HG03139 (cell line): ENCODE results near the gene EDN1.

Experiments used
- ATAC-seq: cut with Tn5 transposase; IDR thresholded peaks from one replicate; pipeline ENCODE4 v1.9.1; 2021; ENCODE audit not compliant: unreplicated experiment

The EDN1 gene

DNA sequence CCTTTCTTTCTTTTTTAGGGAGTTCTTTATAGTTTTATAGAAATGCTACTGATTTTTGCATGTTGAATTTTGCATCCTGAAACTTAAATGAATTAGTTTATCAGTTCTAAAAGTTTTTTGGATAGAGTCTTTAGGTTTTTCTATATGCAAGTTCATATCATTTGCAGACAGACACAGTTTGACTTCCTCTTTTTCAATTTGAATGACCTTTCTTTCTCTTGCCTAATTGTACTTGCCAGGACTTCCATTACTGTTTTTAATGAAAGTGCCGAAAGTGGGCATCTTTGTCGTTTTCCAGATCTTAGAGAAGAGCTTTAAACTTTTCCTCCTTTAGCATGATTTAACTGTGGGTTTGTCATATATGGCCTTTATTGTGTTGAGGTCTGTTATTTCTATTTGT, 21.1 kb upstream of the EDN1 start:
- ATAC-seq: no peak

DNA sequence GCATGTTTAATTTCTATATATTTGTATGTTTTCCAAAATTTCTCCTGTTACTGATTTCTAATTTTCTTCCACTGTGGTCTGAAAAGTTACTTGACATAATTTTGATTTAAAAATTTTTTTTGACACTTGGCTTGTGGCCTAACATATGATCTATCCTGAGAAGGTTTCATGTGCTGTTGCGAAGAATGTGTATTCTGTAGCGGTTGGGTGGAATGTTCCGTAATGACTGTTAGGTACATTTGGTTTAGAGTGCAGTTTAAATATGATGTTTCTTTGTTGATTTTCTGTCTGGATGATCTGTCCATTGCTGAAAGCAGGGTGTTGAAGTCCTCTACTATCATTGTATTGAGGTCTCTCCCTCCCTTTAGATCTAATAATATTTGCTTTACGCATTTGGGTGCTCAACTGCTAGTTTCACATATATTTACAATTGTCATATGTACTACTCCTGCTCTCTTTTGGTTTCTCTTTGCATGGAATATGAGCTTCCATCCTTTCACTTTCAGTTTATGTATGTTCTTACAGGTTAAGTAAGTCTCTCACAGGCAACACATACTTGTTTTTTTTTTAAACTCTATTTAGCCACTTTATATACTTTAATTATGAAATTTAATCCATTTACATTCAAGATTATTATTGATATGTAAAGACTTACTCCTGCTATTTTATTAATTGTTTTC, 19.5 kb upstream of the EDN1 start:
- ATAC-seq: no peak

GRCh38 chr6:12271594-12271993, 18.6 kb upstream of the EDN1 start:
- no peak for ATAC-seq

DNA sequence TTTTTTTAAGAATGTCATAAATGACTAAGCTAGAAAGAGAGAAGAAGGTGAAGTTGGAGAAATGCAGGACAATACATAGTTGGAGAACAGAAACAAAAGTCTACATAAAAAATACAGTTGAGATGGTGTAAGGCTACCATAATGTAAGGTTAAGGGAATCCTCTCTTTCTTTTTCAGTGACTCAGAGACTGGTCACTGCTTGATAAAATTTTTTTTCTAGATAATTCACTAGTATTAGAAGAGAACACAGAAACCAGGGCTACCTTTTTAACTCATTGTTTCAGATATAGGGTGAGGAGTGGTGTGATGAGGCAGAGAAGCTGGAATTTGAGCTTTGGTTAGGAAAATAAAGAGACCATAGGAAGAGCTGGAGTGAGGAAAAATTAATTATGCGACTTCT, 18.2 kb upstream of the EDN1 start:
- ATAC-seq: no peak

DNA sequence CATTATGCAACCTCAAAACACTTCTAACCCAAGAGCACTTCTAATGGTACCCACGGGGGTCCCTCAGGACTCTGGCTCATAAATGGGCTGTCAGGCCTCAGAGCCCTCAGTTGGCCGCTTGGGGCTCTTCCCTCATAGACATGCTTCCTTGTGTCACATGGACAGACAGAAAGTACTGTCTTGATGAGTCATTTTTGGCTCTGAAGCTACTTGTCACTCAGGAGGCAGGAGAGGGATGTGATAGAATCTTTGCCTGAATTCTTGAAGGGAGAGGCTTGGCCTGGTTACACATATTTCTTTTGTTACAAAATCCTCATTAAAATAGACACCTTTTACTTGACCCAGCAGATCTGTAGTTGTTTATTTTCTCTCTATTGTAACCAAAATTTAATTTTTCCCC, 15.1 kb upstream of the EDN1 start:
- no peak for ATAC-seq

- ATAC-seq: no peak
Observed at GRCh38 chr6:12276930-12277315, 13.2 kb upstream of the EDN1 start.

DNA sequence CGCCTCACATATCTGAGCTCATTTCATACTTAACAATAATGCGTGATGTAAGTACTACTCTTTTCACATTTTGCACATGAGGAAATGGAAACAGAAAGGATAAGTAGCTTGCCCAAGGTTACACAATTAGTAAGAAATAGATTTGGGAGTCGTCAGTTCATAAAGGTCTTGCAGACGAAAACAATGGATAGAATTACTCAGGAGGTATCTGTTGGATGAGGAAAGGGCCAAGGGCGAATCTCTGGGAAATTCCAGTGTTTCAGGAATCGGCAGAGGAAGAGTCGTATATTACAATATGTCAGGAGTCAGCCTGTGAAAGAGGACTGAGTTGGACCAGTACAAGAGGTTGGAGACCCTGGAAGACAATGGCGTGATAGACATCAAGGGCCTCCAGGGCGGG, 12.8 kb upstream of the EDN1 start:
- no peak for ATAC-seq

- no peak for ATAC-seq
Observed at GRCh38 chr6:12278915-12279314, 11.2 kb upstream of the EDN1 start.

DNA sequence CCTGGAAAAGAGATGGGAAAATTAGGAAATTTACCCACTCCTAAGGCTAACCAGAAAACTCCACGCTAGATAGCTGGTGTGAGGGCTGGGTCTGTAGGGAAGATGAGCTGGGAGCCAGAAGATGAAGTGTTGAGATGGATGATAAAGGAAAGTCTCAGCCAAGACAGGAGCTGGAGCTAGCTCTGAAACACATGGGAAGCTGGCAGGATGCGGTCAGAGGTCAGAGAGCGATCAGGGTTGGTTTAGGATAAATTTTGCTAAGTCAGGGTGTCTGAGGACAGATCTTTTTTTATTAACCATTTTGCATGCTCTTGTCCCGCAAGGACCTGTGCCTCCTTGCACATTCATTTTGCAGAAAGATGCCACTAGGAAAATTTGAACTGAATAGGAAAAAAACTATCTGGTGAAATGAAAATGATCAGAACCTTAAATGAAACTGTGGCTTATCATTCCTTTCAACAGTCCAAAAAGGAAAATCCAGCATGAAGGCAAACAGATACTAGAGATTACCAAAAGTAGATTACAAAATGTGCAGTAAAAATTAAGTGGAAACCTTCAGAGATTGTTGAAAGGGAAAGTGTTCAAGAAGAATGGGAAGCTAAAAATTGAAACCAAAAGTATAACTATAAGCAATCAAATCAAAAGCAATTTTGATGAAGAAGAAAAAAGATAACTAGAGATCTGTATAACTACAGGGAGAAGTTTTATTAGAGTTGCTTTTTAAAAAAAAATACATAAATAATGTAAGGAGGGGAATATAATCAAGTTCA, 10.7 kb upstream of the EDN1 start:
- no peak for ATAC-seq

DNA sequence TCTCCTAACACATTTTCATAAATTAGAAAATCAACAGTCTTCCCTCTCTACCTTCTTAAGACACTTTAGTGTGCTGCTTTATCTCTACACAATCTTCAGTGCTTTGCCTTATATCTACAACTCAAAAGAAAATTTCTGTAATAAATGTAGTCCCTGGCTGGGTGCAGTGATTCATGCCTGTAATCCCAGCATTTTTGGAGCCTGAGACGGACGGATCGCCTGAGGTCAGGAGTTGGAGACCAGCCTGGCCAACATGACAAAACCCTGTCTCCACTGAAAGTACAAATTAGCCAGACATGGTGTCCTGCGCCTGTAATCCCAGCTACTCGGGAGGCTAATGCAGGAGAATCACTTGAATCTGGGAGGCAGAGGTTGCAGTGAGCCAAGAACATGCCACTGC, 9.7 kb upstream of the EDN1 start:
- ATAC-seq: no peak

DNA sequence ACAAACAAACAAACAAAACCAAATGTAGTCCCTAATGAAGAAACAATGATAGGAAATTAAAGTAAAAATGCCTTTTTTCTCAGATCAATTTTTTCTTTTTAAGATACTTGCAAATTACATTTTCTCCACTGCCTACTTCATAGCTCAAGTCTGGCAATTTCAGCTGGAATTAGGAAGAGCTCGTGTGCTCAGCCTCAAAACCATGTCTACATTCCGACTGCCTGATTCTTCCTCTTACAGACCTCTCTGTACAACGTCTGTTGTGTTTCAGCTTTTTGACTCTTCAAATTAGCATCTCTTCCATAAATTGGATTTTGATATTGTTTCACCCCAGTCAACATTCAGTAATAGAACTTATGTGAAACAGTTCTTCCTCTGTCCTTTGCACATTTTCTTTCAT, 9.3 kb upstream of the EDN1 start:
- no peak for ATAC-seq

DNA sequence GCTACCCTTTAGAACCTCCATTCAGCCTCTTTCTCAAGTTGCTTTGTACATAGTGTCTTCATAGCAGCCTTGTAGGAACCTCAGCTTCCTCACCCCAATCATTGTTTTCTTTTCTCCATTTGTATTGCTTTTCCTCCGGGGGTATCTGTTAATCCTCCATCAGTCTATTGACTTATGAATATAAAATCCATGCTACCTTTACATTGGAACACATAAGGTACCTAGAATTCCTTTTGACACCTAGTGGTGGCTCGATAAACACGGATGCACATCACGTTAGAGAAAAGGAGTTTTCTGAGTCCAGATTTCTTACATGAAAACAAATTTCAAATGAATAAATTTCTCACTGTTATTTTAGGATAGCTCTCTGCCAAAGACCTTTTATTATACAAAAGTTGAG, 6.3 kb upstream of the EDN1 start:
- ATAC-seq: no peak

GRCh38 chr6:12286373-12287110, 3.6 kb upstream of the EDN1 start:
- ATAC-seq: no peak

- no peak for ATAC-seq
Observed at GRCh38 chr6:12288211-12288618, 1.9 kb upstream of the EDN1 start.

GRCh38 chr6:12288914-12289313, 1.2 kb upstream of the EDN1 start:
- no peak for ATAC-seq

DNA sequence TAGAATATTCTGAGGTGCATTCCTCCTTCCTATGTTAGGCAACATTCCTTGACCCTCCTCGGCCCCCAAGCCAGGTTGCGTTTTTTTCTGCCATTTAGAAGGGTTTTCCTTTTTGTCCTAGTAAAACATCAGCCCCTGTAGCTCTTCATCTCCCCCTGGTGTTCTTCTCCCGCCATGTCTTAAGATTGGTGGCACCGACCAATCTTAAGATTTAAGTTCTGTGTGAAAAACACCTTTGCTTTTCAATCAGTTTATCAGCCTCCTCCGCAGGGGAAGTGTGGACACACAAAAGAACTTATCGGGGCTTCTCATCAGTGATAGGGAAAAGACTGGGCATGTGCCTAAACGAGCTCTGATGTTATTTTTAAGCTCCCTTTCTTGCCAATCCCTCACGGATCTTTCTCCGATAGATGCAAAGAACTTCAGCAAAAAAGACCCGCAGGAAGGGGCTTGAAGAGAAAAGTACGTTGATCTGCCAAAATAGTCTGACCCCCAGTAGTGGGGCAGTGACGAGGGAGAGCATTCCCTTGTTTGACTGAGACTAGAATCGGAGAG, 719 bp upstream of the EDN1 start:
- no peak for ATAC-seq

GRCh38 chr6:12291071-12291838, 1.1 kb downstream of the EDN1 start:
- no peak for ATAC-seq

DNA sequence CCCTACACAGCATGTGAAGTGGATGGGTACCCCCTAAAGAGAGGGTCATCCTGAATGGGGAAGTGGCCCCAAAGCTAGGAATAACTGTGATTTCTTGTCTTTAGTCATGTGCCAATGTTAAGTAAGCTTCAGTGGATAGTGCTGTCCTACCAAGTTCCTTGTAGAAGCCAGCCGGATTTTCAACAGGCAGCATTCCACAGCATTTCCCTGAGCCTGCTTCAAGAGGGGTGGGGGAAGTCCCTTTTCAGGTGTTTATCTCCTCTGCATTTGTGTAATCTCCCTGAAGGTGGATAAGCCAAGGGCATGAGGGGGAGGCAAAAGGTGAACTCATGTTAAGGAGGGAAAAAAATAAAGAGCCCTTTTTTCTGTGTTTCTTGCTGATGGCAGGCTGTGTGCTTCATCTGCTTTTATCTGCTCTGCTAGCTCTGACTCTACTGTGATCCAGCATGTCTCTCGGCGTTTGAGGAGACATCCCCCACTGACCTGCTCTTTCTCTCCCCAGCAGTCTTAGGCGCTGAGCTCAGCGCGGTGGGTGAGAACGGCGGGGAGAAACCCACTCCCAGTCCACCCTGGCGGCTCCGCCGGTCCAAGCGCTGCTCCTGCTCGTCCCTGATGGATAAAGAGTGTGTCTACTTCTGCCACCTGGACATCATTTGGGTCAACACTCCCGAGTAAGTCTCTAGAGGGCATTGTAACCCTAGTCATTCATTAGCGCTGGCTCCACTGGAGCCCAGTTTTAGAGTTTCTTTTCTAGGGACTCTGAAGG, 1.9 kb downstream of the EDN1 start:
- ATAC-seq: no peak

- no peak for ATAC-seq
Observed at GRCh38 chr6:12293235-12293930, 3.2 kb downstream of the EDN1 start.
